HCT116 (cell line): ENCODE measurements around the gene LHX3. TPM values are rescaled to one million over a fixed set of nuclear protein-coding genes. Genes with fewer than 3 reads are reported as not detected.
"Not testable (repeated sequence)": the region's sequence is repeated elsewhere in the genome, so short reads cannot be mapped to it uniquely, and the experiment has no call there.

Experiments used
- ATAC-seq: fragments of 200-7000 bp; cut with Tn5 transposase; 2 replicates; pipeline ENCODE4 v1.9.1; 2020; ENCODE audit warnings: mild to moderate bottlenecking, moderate library complexity
- BruUV-seq: library from RNA; stranded (reverse); fragments of 400-500 nt; replicated peaks from 2 replicates; lab custom pipeline; 2021; lab: Mats Ljungman, UMichigan
- CTCF ChIA-PET: fragments of 300-600 bp; sonication (Branson Sonifier 250); formaldehyde crosslinking; loops from one replicate; lab custom pipeline; 2021; ENCODE audit warnings: antibody characterized with exemption; lab: Charles Lee
- POLR2A ChIA-PET: fragments of 300-600, 350-600 bp; sonication (Branson Sonifier 250); formaldehyde crosslinking; loops from one replicate; lab custom pipeline; 2021; ENCODE audit warnings: antibody characterized with exemption; lab: Charles Lee
- RAD21 ChIA-PET, 2 experiments: fragments of 300-600 bp; sonication (Branson Sonifier 250); formaldehyde crosslinking; loops; one replicate each; lab custom pipeline; 2023; ENCODE audit warnings: low total read pairs in 2 of 2; ENCODE audit not compliant: uncharacterized antibody in 2 of 2, unreplicated experiment in 2 of 2, low non-redundant PET in 1 of 2; lab: Charles Lee
- DNase-seq: peaks from one replicate; pipeline ENCODE4 v3.0.0-alpha.2; 2010; ENCODE audit warnings: low read depth, low spot score
- H2AFZ ChIP-seq: fragments of 200-600 bp; shearing (Covaris generic), sonication (generic); 2 replicates; pipeline ENCODE4 v1.6.1; 2017; ENCODE audit warnings: low read depth, mixed run types, mixed read lengths, antibody characterized with exemption, low read length; ENCODE audit not compliant: poor library complexity, severe bottlenecking
- H3K27ac ChIP-seq: 2 replicates; pipeline ENCODE4 v1.5.1; 2012; ENCODE audit warnings: low read depth, low read length
- H3K27me3 ChIP-seq: fragments of 200-600 bp; sonication (generic); 2 replicates; pipeline ENCODE4 v1.6.1; 2016; ENCODE audit warnings: mixed run types, low read length, mixed read lengths; ENCODE audit not compliant: insufficient read depth
- H3K36me3 ChIP-seq, 2 experiments: fragments of 200-500 bp in 1 of 2; fragments of 200-600 bp in 1 of 2; sonication (Bioruptor generic) in 1 of 2; sonication (generic) in 1 of 2; 2 replicates each; pipeline versions ENCODE4 v1.5.1 to v1.6.1; 2014 to 2016; ENCODE audit warnings: low read length in 2 of 2, inconsistent platforms in 1 of 2, mixed read lengths in 1 of 2, mixed run types in 1 of 2; ENCODE audit not compliant: insufficient read depth in 2 of 2, control insufficient read depth in 1 of 2
- H3K4me1 ChIP-seq, 2 experiments: fragments of 200-600 bp in 1 of 2; sonication (generic) in 1 of 2; 2 replicates each; pipeline versions ENCODE4 v1.5.1 to v1.6.1; 2012 to 2017; ENCODE audit warnings: low read length in 2 of 2, inconsistent platforms in 1 of 2, mild to moderate bottlenecking in 1 of 2, mixed read lengths in 1 of 2, mixed run types in 1 of 2, moderate library complexity in 1 of 2; ENCODE audit not compliant: insufficient read depth in 2 of 2, control insufficient read depth in 1 of 2
- H3K4me2 ChIP-seq: fragments of 200-600 bp; sonication (generic); 2 replicates; pipeline ENCODE4 v1.6.1; 2017; ENCODE audit warnings: mixed run types, low read length, mixed read lengths
- H3K4me3 ChIP-seq, 2 experiments: fragments of 200-600 bp in 1 of 2; sonication (generic) in 1 of 2; replicated peaks in 1 of 2; 2 replicates each; pipeline ENCODE4 v1.5.1; 2011 to 2016; ENCODE audit warnings: low read length in 2 of 2, control low read depth in 1 of 2, low read depth in 1 of 2, mild to moderate bottlenecking in 1 of 2, mixed read lengths in 1 of 2, mixed run types in 1 of 2
- H3K79me2 ChIP-seq: fragments of 200-600 bp; sonication (generic); 2 replicates; pipeline ENCODE4 v1.6.1; 2017; ENCODE audit warnings: mild to moderate bottlenecking, mixed run types, low read length, moderate library complexity, mixed read lengths; ENCODE audit not compliant: insufficient read depth
- H3K9ac ChIP-seq: fragments of 200-600 bp; sonication (generic); 2 replicates; pipeline ENCODE4 v1.6.1; 2016; ENCODE audit warnings: low read length, mixed read lengths
- H3K9me2 ChIP-seq: fragments of 200-600 bp; sonication (generic), shearing (Covaris generic); 2 replicates; pipeline ENCODE4 v1.6.1; 2017; ENCODE audit warnings: mixed run types, mild to moderate bottlenecking, moderate library complexity; ENCODE audit not compliant: insufficient read depth
- H3K9me3 ChIP-seq, 2 experiments: fragments of 200-500 bp in 1 of 2; fragments of 200-600 bp in 1 of 2; sonication (Bioruptor generic) in 1 of 2; sonication (generic) in 1 of 2; 2 replicates each; pipeline ENCODE4 v1.6.1; 2014 to 2017; ENCODE audit warnings: low read length in 2 of 2, mixed read lengths in 2 of 2, inconsistent platforms in 1 of 2, low read depth in 1 of 2, mild to moderate bottlenecking in 1 of 2, mixed run types in 1 of 2, moderate library complexity in 1 of 2; ENCODE audit not compliant: control insufficient read depth in 1 of 2, insufficient read depth in 1 of 2
- H4K20me1 ChIP-seq: fragments of 200-600 bp; sonication (generic), shearing (Covaris generic); 2 replicates; pipeline ENCODE4 v1.6.1; 2017; ENCODE audit warnings: mixed run types, mild to moderate bottlenecking, moderate library complexity; ENCODE audit not compliant: insufficient read depth
- EGR1 ChIP-seq: IDR thresholded peaks from 2 replicates; pipeline ENCODE4 v1.6.1; 2012; ENCODE audit warnings: low read depth
- ELF1 ChIP-seq: IDR thresholded peaks from 2 replicates; pipeline ENCODE4 v1.6.1; 2012; ENCODE audit warnings: low read depth, borderline replicate concordance
- SIN3A ChIP-seq: IDR thresholded peaks from 2 replicates; pipeline ENCODE4 v1.6.1; 2012; ENCODE audit warnings: low read depth
- TCF7L2 ChIP-seq: IDR thresholded peaks from 2 replicates; pipeline ENCODE4 v1.7.0; 2011; ENCODE audit warnings: borderline replicate concordance, inconsistent platforms; ENCODE audit not compliant: insufficient read depth, insufficient read length; ENCODE audit errors: extremely low read depth
- intact Hi-C: fragments of 100-400 bp; cut with micrococcal nuclease; formaldehyde crosslinking; loops from 2 replicates; pipeline ENCODE4 v1.10.0; 2022
- total RNA-seq: library from RNA; stranded (reverse); gene quantifications from one replicate; pipeline ENCODE4 v1.2.1, GENCODE V29; 2021; ENCODE audit not compliant: unreplicated experiment
- TF ChIP-seq, protein P1 (sequence below): IDR thresholded peaks from 2 replicates; pipeline ENCODE4 v1.6.1; 2012

Gene LHX3
- total RNA-seq, 1 experiment from 2014 or later = not detected

DNA sequence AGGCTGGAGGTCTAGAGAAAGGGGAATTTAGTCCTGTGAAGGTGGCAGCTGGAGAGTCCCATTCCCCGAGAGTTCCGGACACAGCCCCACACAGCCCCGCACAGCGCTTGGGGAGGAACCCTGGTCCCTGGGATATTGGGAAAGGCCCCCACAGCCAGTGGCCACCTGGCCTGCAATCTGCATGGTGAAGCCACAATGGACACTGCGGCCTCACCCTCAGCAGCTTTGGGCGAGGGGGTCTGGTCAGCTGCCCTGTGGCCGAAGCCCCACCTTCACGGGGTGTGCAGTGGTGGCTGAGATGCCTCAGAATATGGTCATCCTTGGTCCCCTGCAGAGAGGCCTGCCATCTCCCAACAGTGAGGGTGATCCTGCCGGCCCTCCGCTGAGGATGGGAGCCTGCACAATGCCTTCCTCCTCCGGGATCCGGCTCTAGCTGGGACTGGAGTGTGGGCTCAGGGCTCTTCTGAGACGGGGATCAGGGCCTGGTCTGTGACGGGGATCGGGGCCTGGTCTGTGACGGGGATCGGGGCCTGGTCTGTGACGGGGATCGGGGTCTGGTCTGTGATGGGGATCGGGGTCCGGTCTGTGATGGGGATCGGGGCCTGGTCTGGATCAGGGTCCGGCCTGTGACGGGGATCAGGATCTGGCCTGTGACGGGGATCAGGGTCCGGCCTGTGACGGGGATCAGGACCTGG is 52.9 kb downstream of the LHX3 start:
- POLR2A ChIA-PET = no interaction called here

DNA sequence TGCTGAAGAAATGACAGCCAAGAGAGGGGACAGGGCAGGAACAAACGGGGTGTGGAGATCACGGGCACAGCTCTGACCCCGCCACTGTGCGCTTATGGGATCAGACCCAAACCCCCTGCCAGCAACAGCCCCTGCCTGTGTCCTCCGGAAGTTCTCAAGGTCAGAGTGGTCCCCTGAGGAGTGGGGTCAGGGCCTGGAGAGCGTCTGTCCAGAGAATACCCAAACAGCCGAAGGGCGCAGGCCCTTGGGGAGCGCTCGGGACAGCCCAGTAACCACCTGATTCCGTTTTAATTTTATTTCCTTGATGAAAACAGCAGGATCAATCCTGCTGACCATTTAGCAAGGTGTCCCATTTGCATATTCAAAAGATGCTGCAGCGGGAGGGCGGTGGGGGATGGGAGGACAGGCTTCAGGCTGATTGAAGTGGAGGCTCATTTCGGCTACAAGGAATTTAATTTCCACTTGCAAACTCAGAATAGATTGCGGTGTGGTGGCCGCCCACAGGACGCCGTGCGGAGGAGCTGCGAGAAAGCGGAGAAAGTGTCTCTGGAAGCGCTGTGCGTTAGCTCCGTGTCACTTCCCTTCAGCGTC is 53.6 kb downstream of the LHX3 start:
- Histone ChIP-seq H3K9ac (no peak overlapping the region), H3K4me3 (no peak overlapping the region), H3K9me2 (no peaks in the 10 kb centered on the region), H3K4me1 (no peaks in the 10 kb centered on the region; a peak in 1 of 4 replicates), H3K36me3 (no peaks in the 10 kb centered on the region), H2AFZ (no peak overlapping the region), H4K20me1 (no peaks in the 10 kb centered on the region), H3K79me2 (no peaks in the 10 kb centered on the region), H3K27ac (no peak overlapping the region), H3K27me3 (no peaks in the 10 kb centered on the region), H3K4me2 (no peak overlapping the region), H3K9me3 (no peaks in the 10 kb centered on the region)
- DNase-seq (no peak), ATAC-seq (no peak)
- ChIA-PET RAD21 (no interaction called here), POLR2A (no interaction called here), CTCF (no interaction called here)
- BruUV-seq = no TSS peak
- intact Hi-C loops = no loop called here
- TF ChIP-seq TCF7L2 = no peak

More for the DNA sequence above, 52.9 kb downstream of the LHX3 start:
- no peaks in the 10 kb centered on the region for H3K27me3 ChIP-seq
- CTCF ChIA-PET = no interaction called here
- H4K20me1 ChIP-seq = no peaks in the 10 kb centered on the region
- H3K9me3 ChIP-seq = no peaks in the 10 kb centered on the region
- H2AFZ ChIP-seq = no peak overlapping the region
- RAD21 ChIA-PET = no interaction called here
- no peak overlapping the region for H3K9ac ChIP-seq
- no peak overlapping the region for H3K27ac ChIP-seq
- TF ChIP-seq SIN3A (no peak), EGR1 (no peak), ELF1 (no peak)
- TF ChIP-seq, protein P1, sequence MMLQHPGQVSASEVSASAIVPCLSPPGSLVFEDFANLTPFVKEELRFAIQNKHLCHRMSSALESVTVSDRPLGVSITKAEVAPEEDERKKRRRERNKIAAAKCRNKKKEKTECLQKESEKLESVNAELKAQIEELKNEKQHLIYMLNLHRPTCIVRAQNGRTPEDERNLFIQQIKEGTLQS = no peak
- TF ChIP-seq, all 23 proteins: peak for 0
- BruUV-seq = no TSS peak
- Histone ChIP-seq H3K4me1 (no peaks in the 10 kb centered on the region; a peak in 1 of 4 replicates), H3K4me2 (no peak overlapping the region), H3K79me2 (no peaks in the 10 kb centered on the region), H3K36me3 (no peaks in the 10 kb centered on the region), H3K9me2 (no peaks in the 10 kb centered on the region), H3K4me3 (no peak overlapping the region)
- ATAC-seq (no peak), DNase-seq (no peak)
- intact Hi-C loops = no loop called here

DNA sequence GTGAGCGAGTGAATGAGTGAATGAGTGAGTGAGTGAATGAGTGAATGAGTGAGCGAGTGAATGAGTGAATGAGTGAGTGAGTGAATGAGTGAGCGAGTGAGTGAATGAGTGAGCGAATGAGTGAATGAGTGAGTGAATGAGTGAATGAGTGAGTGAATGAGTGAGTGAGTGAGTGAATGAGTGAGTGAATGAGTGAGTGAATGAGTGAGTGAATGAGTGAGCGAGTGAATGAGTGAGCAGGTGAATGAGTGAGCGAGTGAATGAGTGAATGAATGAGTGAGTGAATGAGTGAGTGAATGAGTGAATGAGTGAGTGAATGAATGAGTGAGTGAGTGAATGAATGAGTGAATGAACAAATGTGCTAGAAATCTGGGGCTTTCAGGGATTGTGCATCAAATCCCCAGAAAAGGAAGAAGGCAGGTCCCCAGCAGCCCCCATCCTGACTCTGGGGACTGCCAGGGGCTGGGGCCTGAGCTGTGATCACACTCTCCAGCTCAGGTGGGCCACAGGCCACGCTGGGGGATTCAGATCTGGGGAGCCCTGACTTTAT is 54.2 kb downstream of the LHX3 start:
- ATAC-seq, RAD21 ChIA-PET, H3K36me3 ChIP-seq: not testable (repeated sequence)

More for the DNA sequence above, 54.2 kb downstream of the LHX3 start:
- H3K27me3 ChIP-seq, H3K4me2 ChIP-seq, H3K9ac ChIP-seq, H3K4me3 ChIP-seq, H3K4me1 ChIP-seq, intact Hi-C loops, H3K27ac ChIP-seq, H3K79me2 ChIP-seq, H3K9me3 ChIP-seq, BruUV-seq, POLR2A ChIA-PET, DNase-seq, CTCF ChIA-PET, H3K9me2 ChIP-seq, H2AFZ ChIP-seq, H4K20me1 ChIP-seq: not testable (repeated sequence)
